HepG2 (cell line): ENCODE results near the gene ZNF630. TPM values are rescaled to one million over a fixed set of nuclear protein-coding genes. Genes with fewer than 3 reads are reported as not detected.

ENCODE experiments used
- ATAC-seq: fragments of 200-7000 bp; cut with Tn5 transposase; 3 replicates; pipeline ENCODE4 v1.9.1; 2020; ENCODE audit warnings: mild to moderate bottlenecking, moderate library complexity
- BruUV-seq: library from RNA; stranded (reverse); fragments of 400-500 nt; replicated peaks from 2 replicates; lab custom pipeline; 2021; lab: Mats Ljungman, UMichigan
- CTCF ChIA-PET: fragments of 300-600 bp; formaldehyde crosslinking; extraction: SDS; loops from one replicate; lab custom pipeline; 2021; ENCODE audit warnings: low total read pairs, inconsistent platforms, low intra/inter-chr PET ratio; lab: Yijun Ruan, JAX
- POLR2A ChIA-PET: fragments of 350-600 bp; sonication (Branson Sonifier 250); formaldehyde crosslinking; loops from one replicate; lab custom pipeline; 2020; ENCODE audit warnings: antibody characterized with exemption, inconsistent platforms; lab: Yijun Ruan, JAX
- DNase-seq: peaks from one replicate; pipeline ENCODE4 v3.0.0-alpha.2; 2015; ENCODE audit warnings: low spot score
- FAIRE-seq: peaks from 3 replicates; lab custom pipeline; 2011; peaks lifted over from hg19 to GRCh38; lab: Jason Lieb, UNC
- H2AFZ ChIP-seq: one replicate; pipeline ENCODE4 v1.6.1; 2011; ENCODE audit warnings: low read length, inconsistent platforms
- H3K27ac ChIP-seq: fragments of 300-600 bp; 3 replicates; pipeline ENCODE4 v1.8.0; 2011; ENCODE audit warnings: mixed run types, mild to moderate bottlenecking, mixed read lengths, low read length, inconsistent platforms; ENCODE audit not compliant: insufficient read depth; ENCODE audit errors: extremely low read length
- H3K27me3 ChIP-seq, 2 experiments: fragments of 200-600 bp in 1 of 2; 2 replicates in 1 of 2; 3 replicates in 1 of 2; pipeline versions ENCODE4 v1.6.0 to v1.8.0; 2011; ENCODE audit warnings: low read length in 2 of 2, mild to moderate bottlenecking in 2 of 2, moderate library complexity in 2 of 2, inconsistent platforms in 1 of 2; ENCODE audit not compliant: insufficient read depth in 2 of 2, control insufficient read depth in 1 of 2
- H3K36me3 ChIP-seq, 2 experiments: fragments of 200-600 bp in 1 of 2; replicated peaks in 1 of 2; 2 replicates in 1 of 2; 3 replicates in 1 of 2; pipeline versions ENCODE4 v1.5.1 to v1.8.0; 2011; ENCODE audit warnings: low read length in 2 of 2, inconsistent platforms in 1 of 2; ENCODE audit not compliant: insufficient read depth in 2 of 2, control insufficient read depth in 1 of 2
- H3K4me1 ChIP-seq: 2 replicates; pipeline ENCODE4 v1.5.1; 2012; ENCODE audit warnings: low read length, inconsistent platforms; ENCODE audit not compliant: insufficient read depth
- H3K4me2 ChIP-seq: 2 replicates; pipeline ENCODE4 v1.6.0; 2011; ENCODE audit warnings: low read depth, low read length, inconsistent platforms
- H3K4me3 ChIP-seq, 3 experiments: fragments of 200-600 bp in 1 of 3; sonication (generic), shearing (Covaris generic) in 1 of 3; replicated peaks in 1 of 3; 2 replicates each; pipeline ENCODE4 v1.5.1; 2011 to 2016; ENCODE audit warnings: low read length in 3 of 3, inconsistent platforms in 2 of 3, low read depth in 2 of 3, mild to moderate bottlenecking in 2 of 3, control low read depth in 1 of 3, mixed read lengths in 1 of 3; ENCODE audit not compliant: insufficient read depth in 1 of 3
- H3K79me2 ChIP-seq: one replicate; pipeline ENCODE4 v1.6.1; 2011; ENCODE audit warnings: low read length, inconsistent platforms; ENCODE audit not compliant: insufficient read depth
- H3K9ac ChIP-seq: 2 replicates; pipeline ENCODE4 v1.6.0; 2011; ENCODE audit warnings: mild to moderate bottlenecking, low read depth, low read length, inconsistent platforms; ENCODE audit not compliant: insufficient read depth
- H3K9me3 ChIP-seq: 2 replicates; pipeline ENCODE4 v1.5.1; 2012; ENCODE audit warnings: mild to moderate bottlenecking, low read length
- H4K20me1 ChIP-seq: 2 replicates; pipeline ENCODE4 v1.6.0; 2011; ENCODE audit warnings: inconsistent platforms, mild to moderate bottlenecking, low read length, moderate library complexity; ENCODE audit not compliant: insufficient read depth
- CEBPB ChIP-seq: IDR thresholded peaks from 2 replicates; pipeline ENCODE4 v1.6.1; 2011; ENCODE audit warnings: low read depth, low read length, improper control_type of control experiment, borderline replicate concordance
- FOXA3 ChIP-seq: IDR thresholded peaks from 2 replicates; pipeline ENCODE4 v1.6.1; 2016; ENCODE audit warnings: missing genetic modification reagents, missing compliant biosample characterization
- PRDM10 ChIP-seq: sonication (generic); formaldehyde crosslinking; IDR thresholded peaks from 2 replicates; pipeline ENCODE4 v1.4.0; 2020; ENCODE audit warnings: low read depth, missing genetic modification reagents
- RERE ChIP-seq: IDR thresholded peaks from 2 replicates; pipeline ENCODE4 v1.6.1; 2016; ENCODE audit warnings: low read depth, missing genetic modification reagents, missing compliant biosample characterization
- ZNF230 ChIP-seq: sonication (generic); formaldehyde crosslinking; IDR thresholded peaks from 2 replicates; pipeline ENCODE4 v1.4.0; 2020; ENCODE audit warnings: mild to moderate bottlenecking, missing genetic modification reagents
- ZNF264 ChIP-seq: sonication (generic); formaldehyde crosslinking; IDR thresholded peaks from 2 replicates; pipeline ENCODE4 v1.4.0; 2020; ENCODE audit warnings: missing genetic modification reagents
- ZNF761 ChIP-seq: sonication (generic); formaldehyde crosslinking; conservative IDR thresholded peaks from 2 replicates; pipeline ENCODE4 v1.4.0; 2020; ENCODE audit warnings: mild to moderate bottlenecking, missing genetic modification reagents
- WGBS: methylation state at CpG from one replicate; pipeline ENCODE4 v1.1.6; 2017; ENCODE audit warnings: low lambda C conversion rate; 5-methylcytosine and 5-hydroxymethylcytosine counted together
- in situ Hi-C: cut with HindIII; loops from 2 replicates; pipeline ENCODE4 v1.10.0; 2017; ENCODE audit warnings: low pct_unique_long_range_greater_than_20kb; ENCODE audit not compliant: extremely low pct_ligation_motif_present
- intact Hi-C: fragments of 100-400 bp; cut with micrococcal nuclease; formaldehyde crosslinking; loops from one replicate; pipeline ENCODE4 v1.10.0; 2022; ENCODE audit not compliant: unreplicated experiment
- polyA plus RNA-seq, 8 experiments: library from polyadenylated mRNA; depleted of rRNA in 3 of 8; stranded (reverse) in 7 of 8; unstranded in 1 of 8; fragments of >200 nt; fragmentation: Illumina TruSeq in 4 of 8; extraction: Trizol in 4 of 8; gene quantifications; 2 replicates each; pipeline versions ENCODE4 v1.2.1 to v1.2.3, GENCODE V29; 2011 to 2016; ENCODE audit warnings: low read depth in 4 of 8, missing spikeins in 1 of 8, mixed read lengths in 1 of 8; ENCODE audit not compliant: insufficient read depth in 1 of 8
- total RNA-seq, 5 experiments: library from RNA; depleted of rRNA; stranded (reverse); fragments of >200 nt; fragmentation: Illumina TruSeq; extraction: Trizol; gene quantifications; 2 replicates each; pipeline ENCODE4 v1.2.3, GENCODE V29; 2016; ENCODE audit warnings: low read depth in 1 of 5

Gene ZNF630
- total and polyA plus RNA-seq, 2 of the 13 experiments (the other 11 are each of a cell fraction or from before 2014, with no cell fraction given) = not detected

GRCh38 chrX:48022738-48023137, 48.7 kb downstream of the ZNF630 start:
- Histone ChIP-seq H3K9ac (no peak overlapping the region), H3K4me2 (no peak overlapping the region), H3K27ac (no peak overlapping the region), H3K79me2 (no peaks in the 10 kb centered on the region), H3K4me3 (no peak overlapping the region), H2AFZ (no peak overlapping the region), H3K4me1 (no peaks in the 10 kb centered on the region), H3K27me3 (no peaks in the 10 kb centered on the region; a peak in 1 of 5 replicates), H4K20me1 (no peaks in the 10 kb centered on the region), H3K9me3 (no peaks in the 10 kb centered on the region), H3K36me3 (no peaks in the 10 kb centered on the region)
- ATAC-seq (no peak), DNase-seq (no peak), FAIRE-seq (no peak)
- TF ChIP-seq FOXA3 = no peak
- TF ChIP-seq CEBPB = peak; percentile 55; the same call in 1 of the 2 replicates
- no peak for TF ChIP-seq PRDM10
- WGBS = 80% methylated on average over 3 of the region's 3 CpGs
- ChIA-PET POLR2A (no interaction called here), CTCF (no interaction called here)
- intact Hi-C loops = no loop called here
- in situ Hi-C loops = loop anchor here (10.0 kb wide), 1 partner anchor 58 kb away; no protein-coding TSS in a partner anchor
- BruUV-seq = no TSS peak

- Histone ChIP-seq H3K4me3 (peak overlapping the region in 1 of 3 experiments; percentile 79; a peak in 2 of 6 replicates), H3K27ac (no peak overlapping the region)
Measured at GRCh38 chrX:48022100-48022499, 49.3 kb downstream of the ZNF630 start.

More at GRCh38 chrX:48022100-48022499, 49.3 kb downstream of the ZNF630 start:
- no peaks in the 10 kb centered on the region for H3K4me1 ChIP-seq
- H3K36me3 ChIP-seq = no peaks in the 10 kb centered on the region
- CTCF ChIA-PET = no interaction called here
- H2AFZ ChIP-seq = peak overlapping the region; percentile 97
- POLR2A ChIA-PET = no interaction called here
- intact Hi-C loops (no loop called here), in situ Hi-C loops (loop anchor here (10.0 kb wide), 1 partner anchor 57 kb away; no protein-coding TSS in a partner anchor)
- ATAC-seq (no peak), FAIRE-seq (no peak), DNase-seq (no peak)
- H4K20me1 ChIP-seq = no peaks in the 10 kb centered on the region
- H3K9ac ChIP-seq = peak overlapping the region; percentile 94; the same call in 1 of the 2 replicates
- H3K27me3 ChIP-seq = no peaks in the 10 kb centered on the region; a peak in 1 of 5 replicates
- 33% methylated on average over 1 of the region's 3 CpGs for WGBS
- peak; percentile 92 for TF ChIP-seq ZNF264 (CRISPR knock-in tag)
- TF ChIP-seq RERE (CRISPR knock-in tag) = no peak
- no peak for TF ChIP-seq ZNF230
- no peak for TF ChIP-seq ZNF761
- no peaks in the 10 kb centered on the region for H3K9me3 ChIP-seq
- H3K79me2 ChIP-seq = no peaks in the 10 kb centered on the region
- H3K4me2 ChIP-seq = peak overlapping the region; percentile 64; the same call in 1 of the 2 replicates
- no TSS peak for BruUV-seq
